Fibroblast of mammary gland (primary cell): ENCODE data around the gene SAFB2.

Experiments used
- DNase-seq: peaks from one replicate; pipeline ENCODE4 v3.0.0-alpha.2; 2010; ENCODE audit warnings: low read depth
- H3K4me3 ChIP-seq: 2 replicates; pipeline ENCODE4 v1.5.1; 2011; ENCODE audit warnings: low read depth, mild to moderate bottlenecking, low read length, moderate library complexity; ENCODE audit not compliant: control insufficient read depth
- CTCF ChIP-seq: conservative IDR thresholded peaks from 2 replicates; pipeline ENCODE4 v1.5.1; 2011; ENCODE audit warnings: low read depth, low read length, inconsistent platforms; ENCODE audit not compliant: control insufficient read depth, insufficient read depth

SAFB2 gene

GRCh38 chr19:5547881-5548280, 74.7 kb downstream of the SAFB2 start:
- H3K4me3 ChIP-seq: no peak overlapping the region
- TF ChIP-seq CTCF: peak; percentile 66
- DNase-seq: peak; percentile 33

GRCh38 chr19:5545984-5546383, 76.6 kb downstream of the SAFB2 start:
- TF ChIP-seq CTCF: no peak
- no peak for DNase-seq
- H3K4me3 ChIP-seq: no peak overlapping the region

GRCh38 chr19:5545051-5545450, 77.5 kb downstream of the SAFB2 start:
- no peak for DNase-seq
- TF ChIP-seq CTCF: no peak
- no peak overlapping the region for H3K4me3 ChIP-seq

DNA sequence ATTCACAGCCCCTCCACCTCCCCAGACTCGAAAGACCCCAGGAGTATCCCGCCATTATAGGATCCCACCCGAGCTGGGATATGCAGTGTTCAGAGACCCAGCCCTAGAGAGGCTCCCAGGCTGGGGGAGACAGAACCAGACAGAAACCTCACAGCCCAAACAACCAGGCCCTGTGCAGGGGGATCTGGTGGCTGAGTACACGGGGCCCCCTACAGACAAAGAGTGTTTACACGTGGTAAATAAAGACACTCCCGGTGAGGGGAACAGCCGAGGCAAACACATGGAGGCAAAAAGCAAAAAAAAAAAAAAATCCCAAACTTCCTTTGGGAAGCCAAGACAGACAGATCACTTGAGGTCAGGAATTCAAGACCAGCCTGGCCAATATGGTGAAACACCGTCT, 79.9 kb downstream of the SAFB2 start:
- no peak for DNase-seq
- peak; percentile 4 for TF ChIP-seq CTCF

GRCh38 chr19:5541456-5541855, 81.1 kb downstream of the SAFB2 start:
- DNase-seq: no peak
- no peak for TF ChIP-seq CTCF
- H3K4me3 ChIP-seq: no peak overlapping the region

More for the DNA sequence above, 79.9 kb downstream of the SAFB2 start:
- no peak overlapping the region for H3K4me3 ChIP-seq

DNA sequence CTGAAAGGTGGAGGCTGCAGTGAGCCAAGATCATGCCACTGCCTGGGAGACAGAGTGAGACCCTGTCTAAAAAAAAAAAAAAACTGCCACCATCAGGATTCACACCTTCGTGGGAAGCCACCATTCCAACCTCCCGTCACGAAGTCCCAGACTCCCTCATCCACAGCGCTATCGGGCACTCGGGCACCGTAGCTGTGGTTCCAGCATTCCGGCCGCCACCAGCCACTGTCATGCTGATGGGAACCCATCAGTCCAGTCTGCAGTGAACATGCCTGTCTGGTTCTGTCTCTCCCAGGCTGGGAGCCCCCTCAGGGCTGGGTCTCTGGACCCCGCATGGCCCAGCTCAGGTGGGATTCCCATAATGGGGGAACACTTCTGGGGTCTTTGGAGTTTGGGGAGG, 82.4 kb downstream of the SAFB2 start:
- no peak for TF ChIP-seq CTCF
- H3K4me3 ChIP-seq: no peak overlapping the region
- DNase-seq: no peak

- no peak overlapping the region for H3K4me3 ChIP-seq
- TF ChIP-seq CTCF: no peak
- DNase-seq: no peak
Observed at GRCh38 chr19:5537870-5538269, 84.7 kb downstream of the SAFB2 start.
